ENCODE data around the gene FBXL14.
"Not testable (repeated sequence)": the region's sequence is repeated elsewhere in the genome, so short reads cannot be mapped to it uniquely, and the experiment has no call there.

FBXL14 gene

DNA sequence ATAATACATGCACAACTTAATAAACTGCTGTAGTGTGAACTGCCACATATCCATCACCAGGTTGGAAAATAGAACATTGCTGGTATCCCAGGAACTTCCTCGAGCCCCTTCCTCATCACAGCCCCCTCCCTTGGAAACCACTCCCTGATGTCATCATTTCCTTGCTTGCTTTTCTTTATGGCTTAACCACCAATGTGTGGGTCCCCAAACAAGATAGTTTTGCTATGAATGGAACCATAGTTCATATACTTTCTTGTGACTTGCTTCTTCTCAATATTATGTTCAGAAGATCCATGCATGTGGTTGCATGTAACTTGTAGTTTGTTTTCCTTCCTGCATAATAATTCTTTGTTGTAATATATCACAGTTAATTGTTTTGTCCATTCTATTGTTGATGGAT is 25.7 kb upstream of the FBXL14 start:
- no peak for DNase-seq (ENCODE audit: low read depth in 2 of 2)

DNA sequence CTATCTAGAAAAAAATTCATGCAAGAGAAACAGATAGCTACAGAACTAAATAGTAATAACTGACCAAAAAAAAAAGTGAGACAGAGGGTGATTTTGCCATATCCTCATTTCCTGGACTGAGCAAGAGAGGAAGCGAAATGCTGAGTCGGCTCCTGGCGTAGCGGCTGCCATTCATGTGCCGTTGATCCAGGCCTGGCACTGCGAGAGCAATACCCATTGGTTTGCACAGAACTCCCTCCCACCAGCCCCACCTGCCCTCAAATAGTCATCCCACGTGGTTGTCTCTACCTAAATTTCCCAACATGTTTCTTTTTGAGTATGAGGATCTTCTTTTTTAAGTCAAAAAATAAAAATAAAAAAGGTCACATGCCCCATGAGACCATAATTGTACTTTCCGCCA is 25.2 kb upstream of the FBXL14 start:
- no peak for DNase-seq (ENCODE audit: low read depth in 2 of 2)

DNA sequence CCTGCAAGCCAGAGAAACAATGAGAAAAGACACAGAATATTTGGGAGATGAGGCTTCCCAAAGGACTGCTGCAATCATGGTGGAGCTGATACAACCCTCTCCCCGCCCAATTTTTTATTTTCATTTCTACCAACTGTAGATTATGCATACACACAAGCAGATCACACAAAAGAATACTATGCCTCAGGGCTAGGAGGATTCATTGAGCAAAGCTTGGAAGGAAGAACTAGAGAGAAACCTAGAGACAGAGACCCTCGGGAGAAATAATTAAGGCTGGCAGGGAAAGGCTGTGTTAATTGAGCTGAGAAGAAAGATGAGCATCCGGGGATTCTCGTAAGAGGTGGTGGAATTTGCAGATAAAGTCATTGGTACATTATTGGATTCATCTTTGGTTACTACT is 24.8 kb upstream of the FBXL14 start:
- DNase-seq (ENCODE audit: low read depth in 2 of 2), result no peak

DNA sequence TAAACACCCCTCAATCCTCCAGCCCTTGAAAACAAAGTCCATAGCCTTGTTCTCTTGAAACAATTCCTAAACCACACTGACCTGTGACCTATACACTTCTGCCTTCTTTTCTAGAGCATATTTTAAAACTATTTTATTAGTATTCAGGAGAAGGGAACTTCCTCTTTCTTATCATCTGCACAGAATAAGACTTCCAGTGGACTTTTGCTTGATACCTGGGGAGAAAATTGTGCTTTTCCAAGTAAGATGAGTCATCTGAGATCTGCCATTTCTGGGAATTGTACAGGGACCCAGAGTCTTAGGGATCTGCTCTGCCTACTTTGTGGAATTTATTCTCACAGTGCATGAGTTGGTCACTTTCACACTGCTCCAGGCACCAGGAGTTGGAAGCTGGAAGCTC is 24.1 kb upstream of the FBXL14 start:
- no peak for DNase-seq (ENCODE audit: low read depth in 2 of 2)

DNA sequence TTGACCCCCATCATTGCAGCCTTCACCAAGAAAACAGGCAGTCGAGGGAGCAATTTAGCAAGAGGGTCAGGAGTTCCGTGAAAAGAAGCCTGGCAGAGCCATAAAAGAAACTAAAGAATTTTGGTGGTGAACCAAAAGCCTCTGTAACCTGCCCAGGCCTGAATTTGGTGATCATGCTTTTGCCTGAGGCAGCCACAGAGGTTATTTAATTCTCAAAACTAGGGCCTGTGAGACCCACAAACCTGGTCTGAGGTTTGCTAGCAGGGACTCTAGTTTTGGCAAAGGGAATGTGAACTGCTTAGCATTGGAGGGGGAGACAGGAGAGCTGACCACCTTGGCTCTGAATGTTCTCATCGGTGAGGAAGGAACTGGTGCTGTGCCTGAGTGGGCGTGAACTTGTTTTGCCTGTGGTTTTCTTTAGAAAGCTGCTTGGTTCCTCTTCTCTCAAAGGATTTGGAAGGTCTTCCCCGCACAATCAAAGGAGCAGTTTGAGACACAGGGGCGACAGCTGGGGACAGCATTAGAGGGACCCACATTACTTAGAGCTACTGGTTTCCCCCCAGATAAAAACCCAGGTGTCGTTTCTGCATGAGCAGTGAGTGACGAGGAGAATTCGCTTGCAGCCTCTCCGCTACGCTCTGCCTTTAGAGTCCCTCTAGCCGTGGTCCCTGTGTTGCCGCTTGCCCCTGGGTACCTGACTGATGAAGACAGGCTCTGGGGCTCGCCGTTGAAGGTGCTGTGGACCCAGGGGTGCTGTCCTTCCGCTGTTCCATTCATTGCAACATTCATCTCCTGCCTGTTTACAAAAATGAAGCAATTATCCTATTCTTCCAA is 22.1 kb upstream of the FBXL14 start:
- DNase-seq (ENCODE audit: low read depth in 2 of 2), result no peak

DNA sequence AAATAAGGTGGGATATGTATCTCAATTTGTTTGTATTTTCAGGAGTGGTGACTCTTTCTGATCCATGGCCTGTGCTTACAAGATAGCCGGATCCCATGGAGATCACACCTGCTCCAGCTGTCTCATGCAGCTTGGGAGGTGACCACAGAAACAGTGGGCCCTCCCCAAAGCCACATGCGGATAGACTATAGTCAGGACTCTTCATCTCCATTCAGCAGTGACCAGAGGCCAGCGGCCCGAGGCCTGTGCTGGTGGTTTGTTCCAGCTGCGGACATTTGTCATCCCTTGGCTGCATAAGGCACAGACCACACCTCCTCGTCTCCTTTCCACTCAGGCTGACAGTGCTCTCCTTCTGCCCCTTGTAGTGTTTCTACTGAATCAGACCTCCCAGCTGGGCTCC is 20.0 kb upstream of the FBXL14 start:
- DNase-seq (ENCODE audit: low read depth in 2 of 2), result no peak

DNA sequence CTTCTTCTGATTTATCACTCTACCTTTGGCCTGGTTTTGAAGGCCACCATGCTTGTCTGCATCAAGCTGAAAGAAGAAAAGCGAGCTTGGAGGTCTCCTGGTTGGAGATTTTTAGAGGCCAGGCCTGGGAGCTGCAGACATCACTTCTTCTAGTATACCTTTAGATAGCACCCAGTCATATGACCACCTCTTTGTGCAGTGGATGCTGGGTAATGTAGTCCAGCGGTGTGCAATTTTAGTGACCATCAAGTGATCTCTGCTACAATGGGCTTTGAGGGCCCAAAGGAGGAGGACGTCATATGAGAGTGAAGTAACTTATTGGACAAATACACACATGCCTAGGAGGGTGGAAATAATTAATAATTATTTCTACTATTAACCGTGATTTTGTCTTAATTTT is 19.5 kb upstream of the FBXL14 start:
- no peak for DNase-seq (ENCODE audit: low read depth in 2 of 2)

DNA sequence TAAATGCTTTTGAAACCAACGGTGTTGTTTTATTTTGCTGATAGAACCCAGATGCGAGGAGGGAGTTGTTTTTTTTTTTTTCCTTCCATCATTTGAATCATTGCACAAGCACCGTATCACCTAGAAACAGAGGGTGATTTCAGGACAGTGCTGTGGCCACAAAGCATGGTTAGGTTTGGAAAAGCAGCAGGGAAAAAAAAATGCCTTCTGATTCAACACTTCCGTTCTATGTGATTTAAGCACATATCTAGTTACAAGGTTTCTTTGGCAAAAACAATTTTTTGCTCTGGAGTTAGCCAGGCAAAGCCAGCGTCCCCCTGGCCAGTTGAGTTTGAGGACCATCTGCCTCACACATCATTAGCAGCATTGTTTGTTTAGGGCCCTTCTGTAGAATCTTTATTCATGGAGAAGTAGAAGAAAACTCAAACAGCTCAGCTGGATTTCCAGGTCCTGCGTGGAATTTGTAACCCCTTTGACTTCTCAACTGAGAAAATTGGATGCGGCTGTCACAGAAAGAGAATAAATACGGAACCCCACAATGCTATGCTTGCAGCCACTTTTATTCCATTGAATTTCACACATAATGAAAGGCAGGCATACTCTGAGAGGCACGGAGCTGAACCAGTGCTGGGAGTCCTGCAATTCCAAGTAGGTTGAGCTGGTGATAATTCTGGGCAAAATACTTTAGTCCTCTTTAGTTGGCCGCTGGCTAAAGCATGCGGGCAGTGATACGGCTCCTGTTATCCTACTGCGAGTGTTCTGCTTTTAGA is 17.6 kb upstream of the FBXL14 start:
- no peak for DNase-seq (ENCODE audit: low read depth in 2 of 2)

DNA sequence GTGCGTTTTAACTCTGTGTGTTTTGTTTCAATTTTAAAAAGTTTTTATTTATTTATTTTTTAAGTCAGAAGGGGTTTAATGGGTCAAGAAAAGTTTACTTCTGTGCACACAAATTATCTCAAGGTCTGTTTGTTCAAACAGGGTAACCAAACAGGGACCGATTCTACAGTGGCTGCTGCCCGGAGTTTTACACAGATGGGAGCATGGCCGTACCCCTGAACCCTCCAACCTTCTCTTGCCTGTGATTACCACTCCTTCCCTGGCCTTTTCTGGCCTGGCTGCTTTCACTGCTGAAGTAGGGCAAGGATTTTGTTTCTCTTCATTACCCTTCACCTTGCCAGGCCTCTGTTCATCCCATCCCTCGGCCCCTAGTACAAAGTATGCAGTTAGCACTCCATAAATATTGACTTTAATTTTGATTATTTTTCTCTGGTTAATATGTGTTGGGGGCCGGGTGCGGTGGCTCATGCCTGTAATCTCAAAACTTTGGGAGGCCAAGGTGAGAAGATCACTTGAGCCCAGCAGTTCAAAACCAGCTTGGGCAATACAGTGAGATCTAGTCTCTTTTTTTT is 15.8 kb upstream of the FBXL14 start:
- DNase-seq (ENCODE audit: low read depth in 2 of 2), result no peak

DNA sequence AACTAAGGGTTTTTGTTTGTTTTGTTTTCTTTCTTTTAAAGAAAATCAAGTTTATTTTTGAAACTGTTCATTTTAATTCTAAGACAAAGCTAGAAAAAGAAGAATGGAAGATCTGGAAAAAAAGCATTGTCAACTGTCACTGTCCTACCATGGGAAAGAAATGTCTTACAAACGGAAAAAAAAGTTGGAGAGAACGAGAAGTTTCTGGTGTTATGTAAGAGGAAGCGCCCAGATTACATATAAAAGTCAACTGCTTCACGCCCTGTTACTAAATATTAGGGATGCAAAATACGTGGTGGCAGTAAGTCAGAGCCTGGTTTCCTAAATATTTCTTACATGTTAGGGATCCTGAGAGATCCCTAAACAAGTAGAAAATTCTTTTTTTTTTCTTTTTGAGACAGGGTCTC is 14.3 kb upstream of the FBXL14 start:
- DNase-seq (ENCODE audit: low read depth in 2 of 2), result no peak

DNA sequence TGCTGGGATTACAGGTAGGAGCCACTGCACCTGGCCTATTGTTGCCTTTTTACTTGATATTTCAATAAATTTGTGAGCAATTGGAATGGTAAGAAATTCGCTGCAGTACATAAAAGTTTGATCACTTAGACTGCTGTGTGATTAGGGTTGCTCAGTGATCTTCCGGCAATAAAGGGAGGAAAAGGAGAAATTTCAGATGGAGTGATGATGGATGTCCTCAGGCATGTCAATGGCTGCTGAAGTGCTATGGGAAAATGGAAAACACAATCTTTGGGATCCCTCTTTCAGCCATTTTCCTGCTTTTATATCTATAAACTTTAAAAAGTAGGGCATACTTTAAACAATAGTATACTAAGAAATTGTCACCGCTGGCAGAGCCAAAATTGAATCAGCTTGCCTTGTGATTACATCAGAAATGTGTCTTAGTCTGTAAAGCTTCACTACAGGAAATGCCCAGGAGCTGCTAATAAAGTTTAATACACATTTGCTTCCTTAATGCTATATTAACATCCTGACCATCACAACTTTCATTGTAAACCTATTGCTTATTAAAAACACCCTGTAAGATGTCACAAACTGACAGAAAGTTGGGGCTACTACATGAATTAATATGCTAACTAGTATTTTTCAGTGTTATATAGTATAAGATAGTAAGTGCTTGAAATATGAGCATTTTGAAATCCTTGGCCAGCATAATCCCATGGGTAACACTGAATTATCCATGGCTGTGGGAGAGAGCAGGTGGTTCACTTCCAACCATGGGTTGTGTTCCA is 13.7 kb upstream of the FBXL14 start:
- DNase-seq (ENCODE audit: low read depth in 2 of 2), result no peak

DNA sequence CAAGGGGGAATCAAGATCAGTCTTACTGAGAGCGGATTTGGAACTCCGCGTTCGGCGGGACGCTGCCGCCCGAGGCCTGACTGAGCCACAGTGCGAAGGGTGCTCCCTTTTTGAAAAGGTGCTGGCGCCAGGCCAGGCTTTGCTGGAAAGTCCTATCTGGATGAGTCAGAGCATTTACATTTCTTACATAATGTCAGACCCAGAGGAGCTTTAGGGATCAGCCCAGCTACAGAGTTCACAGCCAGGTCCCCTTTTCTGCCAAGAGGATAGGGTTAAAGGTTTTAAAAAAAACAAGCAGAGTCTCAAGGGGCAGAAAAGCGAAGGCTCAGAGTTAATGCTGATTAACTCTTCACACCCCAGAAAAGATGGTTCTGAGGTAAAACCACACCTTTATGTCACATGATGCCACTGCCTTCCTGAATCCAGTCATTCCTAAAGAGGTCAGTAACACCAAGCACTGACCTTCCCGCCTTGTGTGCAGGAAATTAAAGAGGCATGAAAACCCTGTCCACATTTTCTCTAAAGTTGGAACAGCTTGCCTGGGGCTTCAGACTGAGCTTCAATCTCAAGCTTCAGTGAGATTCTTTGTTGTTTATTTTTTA is 11.7 kb upstream of the FBXL14 start:
- DNase-seq (ENCODE audit: low read depth in 2 of 2), result peak; percentile 57 to 59

DNA sequence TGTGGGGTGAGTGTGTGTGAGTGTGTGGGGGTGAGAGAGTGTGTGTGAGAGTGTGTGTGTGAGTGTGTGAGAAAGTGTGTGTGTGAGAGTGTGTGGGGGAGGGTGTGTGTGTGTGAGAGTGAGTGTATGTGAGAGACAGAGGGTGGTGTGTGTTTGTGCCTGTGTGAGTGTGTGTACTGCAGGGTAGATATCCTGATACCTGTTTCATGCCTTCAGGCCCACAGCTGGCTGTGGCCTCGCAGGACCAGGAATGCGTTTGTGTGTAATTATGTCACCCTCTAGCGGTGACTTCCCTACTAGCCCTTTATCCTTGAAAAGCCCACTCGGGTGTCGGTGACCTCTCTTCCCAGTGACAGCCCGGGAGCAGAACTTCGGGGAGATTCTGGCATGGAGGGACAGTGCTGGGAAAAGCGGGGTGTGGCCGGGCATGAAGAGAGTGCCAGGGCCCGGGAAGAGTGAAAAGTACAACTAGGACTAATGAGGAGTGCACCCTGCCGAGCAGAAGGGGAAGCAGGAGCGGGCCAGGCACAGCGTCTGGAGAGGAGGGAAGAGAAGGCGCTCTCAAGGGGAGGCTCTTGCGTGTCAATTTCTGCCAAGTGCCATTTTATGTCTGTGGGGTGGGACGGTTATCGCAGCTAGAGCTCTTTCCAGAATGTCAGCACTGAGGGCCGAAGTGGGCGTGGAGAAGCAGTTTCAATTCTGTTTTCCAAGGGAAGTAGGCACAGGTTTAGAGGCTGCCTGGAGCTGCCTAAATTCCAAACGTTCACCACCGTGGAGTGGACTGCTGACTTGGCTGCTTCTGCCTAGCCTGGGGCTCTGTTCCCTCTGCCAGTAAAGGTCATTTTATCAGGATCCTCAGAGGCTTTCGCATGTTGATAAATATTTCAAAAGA is 11.0 kb upstream of the FBXL14 start:
- DNase-seq (ENCODE audit: low read depth in 2 of 2), result peak in 1 of 2 donors; percentile 37

DNA sequence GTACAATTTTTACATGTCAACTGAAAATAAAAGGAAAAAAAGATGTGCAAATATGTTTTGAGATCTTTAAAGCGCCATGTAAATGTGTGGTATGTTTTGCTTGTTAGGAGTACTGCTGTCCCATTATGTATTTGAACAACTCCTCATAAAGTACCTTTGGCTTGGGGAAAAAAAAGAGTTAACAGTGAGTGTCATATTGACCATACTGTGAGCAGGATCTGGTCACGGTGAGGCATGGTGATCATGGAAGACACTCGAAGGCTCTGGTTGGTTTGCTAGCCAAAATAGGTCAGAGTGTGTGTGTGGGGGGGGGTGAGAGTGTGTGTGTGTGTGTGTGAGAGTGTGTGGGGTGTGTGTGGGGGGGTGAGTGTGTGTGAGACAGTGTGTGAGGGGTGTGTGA is 10.1 kb upstream of the FBXL14 start:
- DNase-seq (ENCODE audit: low read depth in 2 of 2), result no peak

DNA sequence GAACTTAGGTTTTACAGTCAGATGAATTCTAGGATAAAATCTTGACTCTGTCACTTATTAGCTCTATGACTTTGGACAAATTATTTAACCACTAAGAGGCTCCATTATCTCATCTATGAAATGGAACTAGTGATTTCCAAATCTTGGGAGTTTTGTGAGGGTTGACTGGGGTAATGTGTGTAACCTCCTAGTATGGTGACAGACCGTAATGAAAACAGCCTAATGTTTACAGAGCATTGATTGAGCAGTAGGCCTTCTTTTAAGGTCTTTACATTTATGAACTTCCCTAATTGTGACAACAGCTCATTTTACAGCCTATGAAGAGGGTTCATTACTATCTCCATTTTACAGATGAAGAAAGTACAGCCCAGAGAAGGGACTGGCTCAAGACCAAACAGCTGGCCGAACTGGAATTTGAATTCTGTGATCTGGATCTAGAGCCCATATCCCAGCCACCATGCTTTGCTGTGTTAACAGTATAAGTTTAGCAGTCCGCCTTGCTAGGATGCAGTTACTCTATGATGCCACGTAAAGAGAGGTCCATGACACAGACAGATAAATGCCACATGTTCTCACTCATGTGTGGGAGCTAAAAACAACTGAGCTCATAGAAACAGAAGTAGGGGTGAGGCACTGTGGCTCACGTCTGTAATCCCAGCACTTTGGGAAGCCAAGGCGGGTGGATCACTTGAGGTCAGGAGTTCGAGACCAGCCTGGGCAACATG is 9.1 kb upstream of the FBXL14 start:
- DNase-seq (ENCODE audit: low read depth in 2 of 2), result no peak

DNA sequence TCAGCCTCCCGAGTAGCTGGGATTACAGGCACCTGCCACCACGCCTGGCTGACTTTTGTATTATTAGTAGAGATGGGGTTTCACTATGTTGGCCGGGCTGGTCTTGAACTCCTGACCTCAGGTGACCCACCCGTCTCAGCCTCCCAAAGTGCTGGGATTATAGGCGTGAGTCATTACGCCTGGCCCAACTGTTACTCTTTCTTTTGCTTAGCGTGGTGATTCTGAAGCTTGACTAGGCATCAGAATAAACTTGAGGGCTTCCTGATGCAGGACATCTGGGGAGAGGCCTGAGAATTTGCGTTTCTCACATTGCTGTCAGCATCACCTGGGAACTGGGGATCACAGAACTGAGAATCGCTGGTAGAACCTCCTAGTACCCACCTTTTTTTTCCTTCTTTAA is 8.3 kb upstream of the FBXL14 start:
- not testable (repeated sequence) for DNase-seq (ENCODE audit: low read depth in 2 of 2)

DNA sequence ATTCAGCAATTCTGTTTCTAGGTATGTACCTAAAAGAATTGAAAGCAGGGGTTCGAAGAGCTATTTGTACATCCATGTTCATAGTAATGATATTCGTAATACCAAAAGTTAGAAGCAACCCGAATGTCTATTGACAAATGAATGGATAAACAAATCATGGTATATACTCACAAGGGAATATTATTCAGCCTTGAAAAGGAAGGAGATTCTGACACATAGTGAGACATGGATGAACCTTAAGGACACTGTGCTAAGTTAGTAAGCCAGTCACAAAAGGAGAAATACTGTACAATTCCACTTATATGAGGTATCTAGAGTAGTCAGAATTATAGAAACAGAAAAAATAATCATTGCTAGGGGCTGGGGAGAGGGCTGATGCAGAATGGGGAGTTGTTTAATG is 4.4 kb upstream of the FBXL14 start:
- no peak for DNase-seq (ENCODE audit: low read depth in 2 of 2)

DNA sequence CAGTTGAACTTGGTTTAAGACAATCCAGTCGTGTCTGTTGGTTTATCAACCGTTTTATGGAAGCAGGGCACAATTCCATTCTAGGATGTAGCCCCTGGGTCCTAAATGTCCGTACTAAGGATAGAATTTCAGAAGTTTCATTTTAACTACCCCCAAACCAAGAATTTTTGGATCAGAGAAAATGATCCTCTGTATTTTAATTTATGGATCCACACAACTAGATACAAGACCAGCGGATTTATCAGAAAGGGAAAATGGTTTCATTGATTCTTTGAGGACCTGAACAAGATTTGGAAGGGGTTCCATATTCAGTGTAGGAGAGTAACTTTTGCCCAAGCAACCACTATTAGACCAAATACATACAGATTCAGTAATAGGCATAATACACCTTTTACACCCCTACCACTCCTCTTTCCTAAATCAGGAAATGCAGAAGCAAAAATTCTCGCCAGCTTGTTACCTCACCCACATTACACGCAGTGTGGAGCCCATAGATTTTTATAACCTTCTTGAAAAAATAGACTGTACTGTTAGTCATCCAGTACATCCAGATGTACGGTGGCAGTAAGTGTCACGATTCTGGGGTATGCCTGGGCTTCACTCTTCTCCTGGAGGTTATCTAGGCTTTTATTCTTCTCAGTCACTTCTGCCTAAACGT is 1.4 kb upstream of the FBXL14 start:
- no peak for DNase-seq (ENCODE audit: low read depth in 2 of 2)

DNA sequence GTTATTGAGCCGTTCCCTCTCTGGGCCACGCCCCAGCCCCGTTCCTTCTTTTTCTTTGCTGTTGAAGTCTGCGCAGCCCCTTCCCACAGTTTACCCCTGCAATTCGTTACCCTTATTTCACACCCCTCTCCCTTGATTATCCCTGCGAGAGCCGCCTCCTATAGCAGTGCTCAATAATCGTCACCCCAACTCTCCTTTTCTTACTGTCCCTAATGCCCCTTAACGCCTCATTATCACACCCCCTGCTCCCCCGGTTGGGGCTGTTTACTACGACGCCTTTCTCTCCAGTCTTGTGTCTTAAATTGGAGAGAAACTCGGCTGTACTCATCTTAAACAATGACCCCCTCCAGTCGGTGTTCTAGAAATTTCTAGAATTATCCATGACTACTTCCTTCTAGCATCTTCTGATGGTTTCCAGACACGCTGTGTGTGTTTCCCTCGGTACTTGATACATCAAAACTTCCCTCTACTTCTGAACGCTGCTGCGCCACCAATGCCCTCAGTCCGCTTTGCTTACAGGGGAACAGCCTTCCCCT is 713 bp upstream of the FBXL14 start:
- no peak for DNase-seq (ENCODE audit: low read depth in 2 of 2)

DNA sequence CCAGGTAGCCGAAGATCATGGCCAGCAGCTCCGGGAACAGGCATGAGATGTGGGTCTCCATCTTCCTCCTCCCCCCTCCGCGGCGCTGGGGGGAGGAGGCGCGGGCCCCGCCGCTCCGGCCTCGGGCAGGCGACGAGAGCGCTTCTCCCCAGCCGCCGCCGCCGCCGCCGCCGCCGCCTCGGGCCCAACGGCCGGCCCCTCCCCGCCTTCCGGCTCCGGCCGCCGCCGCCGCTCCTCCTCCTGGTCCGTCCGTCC is 448 bp downstream of the FBXL14 start:
- no peak for DNase-seq (ENCODE audit: low read depth in 2 of 2)

All from stimulated activated CD4-positive, alpha-beta T cell treated with anti-CD3 and anti-CD28 coated beads, Interleukin-4, amount 100 ng/mL, for 48 hours (primary cell).